H1 (cell line): ENCODE results near the gene DHRS13. TPM values are rescaled to one million over a fixed set of nuclear protein-coding genes. Genes with fewer than 3 reads are reported as not detected.

ENCODE experiments used
- SP4 ChIP-seq: IDR thresholded peaks from 2 replicates; pipeline ENCODE4 v1.6.1; 2012; ENCODE audit warnings: low read length, inconsistent platforms
- polyA plus RNA-seq, 7 experiments: library from polyadenylated mRNA; depleted of rRNA in 3 of 7; stranded (reverse) in 5 of 7; unstranded in 2 of 7; fragments of >200 nt in 5 of 7; fragments of 200-250 nt in 2 of 7; gene quantifications; 1 replicate in 5 of 7; 2 replicates in 1 of 7; 4 replicates in 1 of 7; pipeline versions ENCODE4 v1.2.1 to v1.2.3, GENCODE V29; 2011 to 2013; ENCODE audit warnings: missing spikeins in 2 of 7, mixed read lengths in 2 of 7
- total RNA-seq: library from RNA; stranded (reverse); fragmentation: NEBNext Ultra II Directional; extraction: Animal tissue kit (Norgen Biotek cat#: 25700); gene quantifications from 2 replicates; pipeline ENCODE4 v1.2.1, GENCODE V29; 2021
- TF ChIP-seq, protein P1 (sequence below): fragments of 300-600 bp; sonication (generic); IDR thresholded peaks from 2 replicates; pipeline ENCODE4 v1.7.1; 2012; ENCODE audit warnings: low read length, moderate library complexity, mild to moderate bottlenecking, inconsistent platforms; ENCODE audit not compliant: insufficient replicate concordance

DHRS13 gene
- total and polyA plus RNA-seq, 2 of the 8 experiments (the other 6 are each of a cell fraction or from before 2014, with no cell fraction given) = 23.7 to 30.0 TPM

DNA sequence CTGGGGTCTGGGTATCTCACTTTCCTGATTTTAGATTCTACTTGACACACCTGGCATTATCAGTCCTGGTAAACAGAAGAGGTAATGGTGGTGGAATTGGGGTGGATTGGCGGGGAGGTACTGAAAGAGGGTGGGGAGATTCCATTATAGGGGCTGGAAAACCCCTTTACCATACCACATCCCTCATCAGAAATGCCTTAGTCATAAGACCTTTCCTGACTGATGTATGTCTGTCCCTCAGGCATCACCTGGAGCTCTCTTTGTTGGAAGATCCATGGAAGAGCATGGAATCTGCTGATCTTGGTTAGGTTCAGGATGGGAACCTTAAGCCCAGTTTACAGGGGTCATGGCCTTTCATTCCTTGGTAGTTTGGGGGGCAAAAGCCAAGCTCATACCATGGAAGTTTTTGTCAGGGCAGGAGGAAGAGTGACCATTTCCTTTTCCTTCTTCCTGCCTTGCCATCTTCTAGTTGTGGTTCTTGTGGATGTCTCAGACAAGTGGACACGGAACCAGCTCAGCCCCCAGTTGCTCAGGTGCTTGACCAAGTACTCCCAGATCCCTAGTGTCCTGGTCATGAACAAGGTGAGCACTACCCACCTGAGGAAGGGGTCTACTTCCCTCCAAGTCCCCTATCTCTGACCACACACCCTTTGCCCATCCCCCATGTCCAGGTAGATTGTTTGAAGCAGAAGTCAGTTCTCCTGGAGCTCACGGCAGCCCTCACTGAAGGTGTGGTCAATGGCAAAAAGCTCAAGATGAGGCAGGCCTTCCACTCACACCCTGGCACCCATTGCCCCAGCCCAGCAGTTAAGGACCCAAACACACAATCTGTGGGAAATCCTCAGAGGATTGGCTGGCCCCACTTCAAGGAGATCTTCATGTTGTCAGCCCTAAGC is 44.7 kb downstream of the DHRS13 start (continued):
- TF ChIP-seq, protein P1, sequence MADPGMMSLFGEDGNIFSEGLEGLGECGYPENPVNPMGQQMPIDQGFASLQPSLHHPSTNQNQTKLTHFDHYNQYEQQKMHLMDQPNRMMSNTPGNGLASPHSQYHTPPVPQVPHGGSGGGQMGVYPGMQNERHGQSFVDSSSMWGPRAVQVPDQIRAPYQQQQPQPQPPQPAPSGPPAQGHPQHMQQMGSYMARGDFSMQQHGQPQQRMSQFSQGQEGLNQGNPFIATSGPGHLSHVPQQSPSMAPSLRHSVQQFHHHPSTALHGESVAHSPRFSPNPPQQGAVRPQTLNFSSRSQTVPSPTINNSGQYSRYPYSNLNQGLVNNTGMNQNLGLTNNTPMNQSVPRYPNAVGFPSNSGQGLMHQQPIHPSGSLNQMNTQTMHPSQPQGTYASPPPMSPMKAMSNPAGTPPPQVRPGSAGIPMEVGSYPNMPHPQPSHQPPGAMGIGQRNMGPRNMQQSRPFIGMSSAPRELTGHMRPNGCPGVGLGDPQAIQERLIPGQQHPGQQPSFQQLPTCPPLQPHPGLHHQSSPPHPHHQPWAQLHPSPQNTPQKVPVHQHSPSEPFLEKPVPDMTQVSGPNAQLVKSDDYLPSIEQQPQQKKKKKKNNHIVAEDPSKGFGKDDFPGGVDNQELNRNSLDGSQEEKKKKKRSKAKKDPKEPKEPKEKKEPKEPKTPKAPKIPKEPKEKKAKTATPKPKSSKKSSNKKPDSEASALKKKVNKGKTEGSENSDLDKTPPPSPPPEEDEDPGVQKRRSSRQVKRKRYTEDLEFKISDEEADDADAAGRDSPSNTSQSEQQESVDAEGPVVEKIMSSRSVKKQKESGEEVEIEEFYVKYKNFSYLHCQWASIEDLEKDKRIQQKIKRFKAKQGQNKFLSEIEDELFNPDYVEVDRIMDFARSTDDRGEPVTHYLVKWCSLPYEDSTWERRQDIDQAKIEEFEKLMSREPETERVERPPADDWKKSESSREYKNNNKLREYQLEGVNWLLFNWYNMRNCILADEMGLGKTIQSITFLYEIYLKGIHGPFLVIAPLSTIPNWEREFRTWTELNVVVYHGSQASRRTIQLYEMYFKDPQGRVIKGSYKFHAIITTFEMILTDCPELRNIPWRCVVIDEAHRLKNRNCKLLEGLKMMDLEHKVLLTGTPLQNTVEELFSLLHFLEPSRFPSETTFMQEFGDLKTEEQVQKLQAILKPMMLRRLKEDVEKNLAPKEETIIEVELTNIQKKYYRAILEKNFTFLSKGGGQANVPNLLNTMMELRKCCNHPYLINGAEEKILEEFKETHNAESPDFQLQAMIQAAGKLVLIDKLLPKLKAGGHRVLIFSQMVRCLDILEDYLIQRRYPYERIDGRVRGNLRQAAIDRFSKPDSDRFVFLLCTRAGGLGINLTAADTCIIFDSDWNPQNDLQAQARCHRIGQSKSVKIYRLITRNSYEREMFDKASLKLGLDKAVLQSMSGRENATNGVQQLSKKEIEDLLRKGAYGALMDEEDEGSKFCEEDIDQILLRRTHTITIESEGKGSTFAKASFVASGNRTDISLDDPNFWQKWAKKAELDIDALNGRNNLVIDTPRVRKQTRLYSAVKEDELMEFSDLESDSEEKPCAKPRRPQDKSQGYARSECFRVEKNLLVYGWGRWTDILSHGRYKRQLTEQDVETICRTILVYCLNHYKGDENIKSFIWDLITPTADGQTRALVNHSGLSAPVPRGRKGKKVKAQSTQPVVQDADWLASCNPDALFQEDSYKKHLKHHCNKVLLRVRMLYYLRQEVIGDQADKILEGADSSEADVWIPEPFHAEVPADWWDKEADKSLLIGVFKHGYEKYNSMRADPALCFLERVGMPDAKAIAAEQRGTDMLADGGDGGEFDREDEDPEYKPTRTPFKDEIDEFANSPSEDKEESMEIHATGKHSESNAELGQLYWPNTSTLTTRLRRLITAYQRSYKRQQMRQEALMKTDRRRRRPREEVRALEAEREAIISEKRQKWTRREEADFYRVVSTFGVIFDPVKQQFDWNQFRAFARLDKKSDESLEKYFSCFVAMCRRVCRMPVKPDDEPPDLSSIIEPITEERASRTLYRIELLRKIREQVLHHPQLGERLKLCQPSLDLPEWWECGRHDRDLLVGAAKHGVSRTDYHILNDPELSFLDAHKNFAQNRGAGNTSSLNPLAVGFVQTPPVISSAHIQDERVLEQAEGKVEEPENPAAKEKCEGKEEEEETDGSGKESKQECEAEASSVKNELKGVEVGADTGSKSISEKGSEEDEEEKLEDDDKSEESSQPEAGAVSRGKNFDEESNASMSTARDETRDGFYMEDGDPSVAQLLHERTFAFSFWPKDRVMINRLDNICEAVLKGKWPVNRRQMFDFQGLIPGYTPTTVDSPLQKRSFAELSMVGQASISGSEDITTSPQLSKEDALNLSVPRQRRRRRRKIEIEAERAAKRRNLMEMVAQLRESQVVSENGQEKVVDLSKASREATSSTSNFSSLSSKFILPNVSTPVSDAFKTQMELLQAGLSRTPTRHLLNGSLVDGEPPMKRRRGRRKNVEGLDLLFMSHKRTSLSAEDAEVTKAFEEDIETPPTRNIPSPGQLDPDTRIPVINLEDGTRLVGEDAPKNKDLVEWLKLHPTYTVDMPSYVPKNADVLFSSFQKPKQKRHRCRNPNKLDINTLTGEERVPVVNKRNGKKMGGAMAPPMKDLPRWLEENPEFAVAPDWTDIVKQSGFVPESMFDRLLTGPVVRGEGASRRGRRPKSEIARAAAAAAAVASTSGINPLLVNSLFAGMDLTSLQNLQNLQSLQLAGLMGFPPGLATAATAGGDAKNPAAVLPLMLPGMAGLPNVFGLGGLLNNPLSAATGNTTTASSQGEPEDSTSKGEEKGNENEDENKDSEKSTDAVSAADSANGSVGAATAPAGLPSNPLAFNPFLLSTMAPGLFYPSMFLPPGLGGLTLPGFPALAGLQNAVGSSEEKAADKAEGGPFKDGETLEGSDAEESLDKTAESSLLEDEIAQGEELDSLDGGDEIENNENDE = no peak
- no peak for TF ChIP-seq SP4
